Adrenal gland (tissue), 5 donors: Measurements from ENCODE around the gene ELOB.

Experiments
- CTCF ChIP-seq, 6 experiments: fragments of 450-650 bp in 4 of 6; fragments of 200-600 bp in 2 of 6; sonication (generic) in 1 of 6; IDR thresholded peaks; 1 replicate in 5 of 6; 2 replicates in 1 of 6; pipeline versions ENCODE4 v1.5.1 to v1.8.0; 2016 to 2021; ENCODE audit warnings: antibody characterized with exemption in 6 of 6, mild to moderate bottlenecking in 2 of 6, moderate library complexity in 1 of 6
- POLR2A ChIP-seq, 2 donors: fragments of 450-650 bp; IDR thresholded peaks; one replicate each; pipeline ENCODE4 v1.6.1; 2017; ENCODE audit warnings: antibody characterized with exemption in 2 of 2, mild to moderate bottlenecking in 2 of 2, moderate library complexity in 1 of 2
- donor health status: DM: no; HTN: no; CAD: no.

- no peak for TF ChIP-seq POLR2A (IDR thresholded peaks at IDR 0.05)
- TF ChIP-seq CTCF (IDR thresholded peaks at IDR 0.05): no peak
Observed at GRCh38 chr16:2779151-2779920, 2.3 kb upstream of the ELOB start.
